OCI-LY3 (cell line): ENCODE results near the gene LYRM9.

Experiments
- EZH2phosphoT487 ChIP-seq: fragments of 200-600 bp; shearing (Covaris generic); IDR thresholded peaks from 2 replicates; pipeline ENCODE4 v1.6.1; 2018; ENCODE audit warnings: antibody characterized with exemption, mixed run types, low read depth
- TF ChIP-seq, protein P1 (sequence below): fragments of 200-600, 300-600 bp; sonication (generic); IDR thresholded peaks from 2 replicates; pipeline ENCODE4 v1.5.1; 2014; ENCODE audit warnings: antibody characterized with exemption, low read length, low read depth

DNA sequence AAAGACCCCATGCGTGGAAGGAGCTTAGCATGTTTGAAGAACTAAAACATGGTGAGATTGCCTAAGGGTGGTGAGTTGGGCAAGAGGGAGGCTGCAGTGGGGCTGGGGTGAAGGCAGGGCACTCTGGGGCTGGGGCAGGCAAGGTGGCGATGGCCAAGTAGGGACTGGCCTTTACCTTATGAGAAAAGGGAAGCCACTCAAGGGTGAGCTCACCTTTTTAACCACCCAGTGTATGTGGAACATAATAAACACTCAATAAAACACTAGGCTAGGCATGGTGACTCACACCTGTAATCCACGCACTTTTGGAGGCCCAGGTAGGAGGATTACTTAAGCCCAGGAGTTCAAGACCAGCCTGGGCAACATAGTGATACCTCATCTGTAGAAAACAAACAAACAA lies 37.7 kb downstream of the LYRM9 start:
- no peak for TF ChIP-seq EZH2phosphoT487
- TF ChIP-seq, protein P1, sequence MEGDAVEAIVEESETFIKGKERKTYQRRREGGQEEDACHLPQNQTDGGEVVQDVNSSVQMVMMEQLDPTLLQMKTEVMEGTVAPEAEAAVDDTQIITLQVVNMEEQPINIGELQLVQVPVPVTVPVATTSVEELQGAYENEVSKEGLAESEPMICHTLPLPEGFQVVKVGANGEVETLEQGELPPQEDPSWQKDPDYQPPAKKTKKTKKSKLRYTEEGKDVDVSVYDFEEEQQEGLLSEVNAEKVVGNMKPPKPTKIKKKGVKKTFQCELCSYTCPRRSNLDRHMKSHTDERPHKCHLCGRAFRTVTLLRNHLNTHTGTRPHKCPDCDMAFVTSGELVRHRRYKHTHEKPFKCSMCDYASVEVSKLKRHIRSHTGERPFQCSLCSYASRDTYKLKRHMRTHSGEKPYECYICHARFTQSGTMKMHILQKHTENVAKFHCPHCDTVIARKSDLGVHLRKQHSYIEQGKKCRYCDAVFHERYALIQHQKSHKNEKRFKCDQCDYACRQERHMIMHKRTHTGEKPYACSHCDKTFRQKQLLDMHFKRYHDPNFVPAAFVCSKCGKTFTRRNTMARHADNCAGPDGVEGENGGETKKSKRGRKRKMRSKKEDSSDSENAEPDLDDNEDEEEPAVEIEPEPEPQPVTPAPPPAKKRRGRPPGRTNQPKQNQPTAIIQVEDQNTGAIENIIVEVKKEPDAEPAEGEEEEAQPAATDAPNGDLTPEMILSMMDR, result no peak
